A673 (cell line): ENCODE data around the gene PCDHA2. TPM values are rescaled to one million over a fixed set of nuclear protein-coding genes. Genes with fewer than 3 reads are reported as not detected.
"Not testable (repeated sequence)": the region's sequence is repeated elsewhere in the genome, so short reads cannot be mapped to it uniquely, and the experiment has no call there.

Experiments
- BruUV-seq: library from RNA; stranded (reverse); fragments of 400-500 nt; replicated peaks from 2 replicates; lab custom pipeline; 2021; lab: Mats Ljungman, UMichigan
- CTCF ChIA-PET: fragments of 300-600 bp; sonication (Branson Sonifier 250); formaldehyde crosslinking; loops from one replicate; lab custom pipeline; 2022; ENCODE audit warnings: antibody characterized with exemption; lab: Charles Lee
- POLR2A ChIA-PET: fragments of 300-600 bp; sonication (Branson Sonifier 250); formaldehyde crosslinking; loops from one replicate; lab custom pipeline; 2022; ENCODE audit warnings: antibody characterized with exemption; ENCODE audit not compliant: low non-redundant PET; lab: Charles Lee
- DNase-seq: peaks from one replicate; pipeline ENCODE4 v3.0.0-alpha.2; 2015; ENCODE audit warnings: low spot score
- H3K27ac ChIP-seq: fragments of 200-600 bp; sonication (generic); 2 replicates; pipeline ENCODE4 v1.5.1; 2016; ENCODE audit warnings: mixed run types, low read depth, mild to moderate bottlenecking, mixed read lengths, antibody characterized with exemption, low read length; ENCODE audit not compliant: poor library complexity, severe bottlenecking
- H3K27me3 ChIP-seq: fragments of 200-600 bp; sonication (generic); replicated peaks from 2 replicates; pipeline ENCODE4 v1.6.1; 2017; ENCODE audit warnings: mixed run types, low read depth, mild to moderate bottlenecking, mixed read lengths, antibody characterized with exemption, low read length; ENCODE audit not compliant: insufficient read depth, poor library complexity
- H3K36me3 ChIP-seq: fragments of 200-600 bp; sonication (generic); 2 replicates; pipeline ENCODE4 v1.6.1; 2016; ENCODE audit warnings: mixed run types, mild to moderate bottlenecking, mixed read lengths, antibody characterized with exemption, low read length; ENCODE audit not compliant: insufficient read depth, poor library complexity, severe bottlenecking
- H3K4me1 ChIP-seq: fragments of 200-600 bp; sonication (generic); 2 replicates; pipeline ENCODE4 v1.6.1; 2017; ENCODE audit warnings: mixed run types, mild to moderate bottlenecking, mixed read lengths, antibody characterized with exemption, low read length; ENCODE audit not compliant: insufficient read depth, poor library complexity, severe bottlenecking
- H3K4me3 ChIP-seq: fragments of 200-600 bp; sonication (generic); 2 replicates; pipeline ENCODE4 v1.5.1; 2016; ENCODE audit warnings: low read depth, mixed run types, mild to moderate bottlenecking, mixed read lengths, low read length; ENCODE audit not compliant: poor library complexity, severe bottlenecking
- H3K9me3 ChIP-seq: fragments of 200-600 bp; sonication (generic); 2 replicates; pipeline ENCODE4 v1.6.1; 2016; ENCODE audit warnings: mixed run types, low read depth, mild to moderate bottlenecking, mixed read lengths, antibody characterized with exemption, low read length; ENCODE audit not compliant: poor library complexity, severe bottlenecking
- CTCF ChIP-seq: fragments of 300-800, 200-600 bp; sonication (generic); conservative IDR thresholded peaks from 2 replicates; pipeline ENCODE4 v1.5.1; 2017; ENCODE audit warnings: low read depth, mild to moderate bottlenecking, antibody characterized with exemption, low read length, moderate library complexity, mixed read lengths
- EZH2 ChIP-seq: fragments of 200-600 bp; sonication (generic); IDR thresholded peaks from 2 replicates; pipeline ENCODE4 v1.6.1; 2017; ENCODE audit warnings: borderline replicate concordance, low read depth, mild to moderate bottlenecking, mixed read lengths, antibody characterized with exemption, low read length; ENCODE audit not compliant: poor library complexity, severe bottlenecking
- intact Hi-C: fragments of 100-400 bp; cut with micrococcal nuclease; formaldehyde crosslinking; loops from one replicate; pipeline ENCODE4 v1.10.0; 2022; ENCODE audit not compliant: unreplicated experiment
- total RNA-seq: library from RNA; stranded (reverse); gene quantifications from 2 replicates; pipeline ENCODE4 v1.2.3, GENCODE V29; 2021

PCDHA2 gene
- total RNA-seq, 1 experiment from 2014 or later: 0.06 TPM

- ChIA-PET CTCF (interaction anchor here (0.6 to 1.1 kb wide), 9 partner anchors 9 to 781 kb away, joined by 3 to 8 read pairs (median 3); partner anchors contain the start of genes PCDHA11, PCDHA2, PCDHA5 and PCDHA6), POLR2A (no interaction called here)
- intact Hi-C loops: no loop called here
- Histone ChIP-seq H3K9me3 (peaks cover 28% of the 10 kb centered on the region), H3K36me3 (no peaks in the 10 kb centered on the region), H3K4me1 (no peaks in the 10 kb centered on the region), H3K27me3 (peaks cover 8% of the 10 kb centered on the region), H3K27ac (no peak within 1 kb of the TSS), H3K4me3 (peak within 1 kb of the TSS; percentile 29)
- DNase-seq: peak; percentile 64
- BruUV-seq: no TSS peak
- TF ChIP-seq CTCF: peak; percentile 64
- no peak for TF ChIP-seq EZH2
Observed at GRCh38 chr5:140785905-140786686, 8.6 kb upstream of the PCDHA2 start, which contains the start of gene PCDHA1. Gene PCDHA1 (plus strand): TSS chr5:140786140.

- H3K9me3 ChIP-seq: peaks cover 21% of the 10 kb centered on the region
- CTCF ChIA-PET, DNase-seq, intact Hi-C loops, POLR2A ChIA-PET, BruUV-seq, H3K36me3 ChIP-seq, H3K4me1 ChIP-seq, H3K27ac ChIP-seq, H3K27me3 ChIP-seq, H3K4me3 ChIP-seq: not testable (repeated sequence)
Observed at GRCh38 chr5:140787422-140787821, 7.2 kb upstream of the PCDHA2 start.

GRCh38 chr5:140787849-140788504 is 6.7 kb upstream of the PCDHA2 start:
- CTCF ChIA-PET, H3K4me1 ChIP-seq, H3K36me3 ChIP-seq: not testable (repeated sequence)

GRCh38 chr5:140791089-140791488 is 3.6 kb upstream of the PCDHA2 start:
- no peaks in the 10 kb centered on the region for H3K4me1 ChIP-seq
- DNase-seq: no peak
- BruUV-seq: no TSS peak
- no peaks in the 10 kb centered on the region for H3K36me3 ChIP-seq
- H3K27ac ChIP-seq: no peak overlapping the region
- H3K27me3 ChIP-seq: peaks cover 8% of the 10 kb centered on the region
- H3K9me3 ChIP-seq: peaks cover 33% of the 10 kb centered on the region
- no peak overlapping the region for H3K4me3 ChIP-seq
- TF ChIP-seq EZH2: no peak
- no peak for TF ChIP-seq CTCF
- ChIA-PET POLR2A (no interaction called here), CTCF (no interaction called here)
- intact Hi-C loops: no loop called here

More at GRCh38 chr5:140787849-140788504, 6.7 kb upstream of the PCDHA2 start:
- BruUV-seq, H3K4me3 ChIP-seq, POLR2A ChIA-PET, DNase-seq, H3K27me3 ChIP-seq, intact Hi-C loops, H3K27ac ChIP-seq: not testable (repeated sequence)
- peaks cover 26% of the 10 kb centered on the region for H3K9me3 ChIP-seq
